Erythroblast (primary cell): ENCODE data around the gene FASN.
"Not testable (repeated sequence)": the region's sequence is repeated elsewhere in the genome, so short reads cannot be mapped to it uniquely, and the experiment has no call there.

Experiments used
- GATA1 ChIP-seq: IDR thresholded peaks from 2 replicates; pipeline ENCODE4 v1.6.1; 2011; ENCODE audit warnings: low read depth, mild to moderate bottlenecking, control low read depth, low read length, moderate library complexity
- POLR2A ChIP-seq: IDR thresholded peaks from 2 replicates; pipeline ENCODE4 v1.6.1; 2011; ENCODE audit warnings: mild to moderate bottlenecking, low read length

DNA sequence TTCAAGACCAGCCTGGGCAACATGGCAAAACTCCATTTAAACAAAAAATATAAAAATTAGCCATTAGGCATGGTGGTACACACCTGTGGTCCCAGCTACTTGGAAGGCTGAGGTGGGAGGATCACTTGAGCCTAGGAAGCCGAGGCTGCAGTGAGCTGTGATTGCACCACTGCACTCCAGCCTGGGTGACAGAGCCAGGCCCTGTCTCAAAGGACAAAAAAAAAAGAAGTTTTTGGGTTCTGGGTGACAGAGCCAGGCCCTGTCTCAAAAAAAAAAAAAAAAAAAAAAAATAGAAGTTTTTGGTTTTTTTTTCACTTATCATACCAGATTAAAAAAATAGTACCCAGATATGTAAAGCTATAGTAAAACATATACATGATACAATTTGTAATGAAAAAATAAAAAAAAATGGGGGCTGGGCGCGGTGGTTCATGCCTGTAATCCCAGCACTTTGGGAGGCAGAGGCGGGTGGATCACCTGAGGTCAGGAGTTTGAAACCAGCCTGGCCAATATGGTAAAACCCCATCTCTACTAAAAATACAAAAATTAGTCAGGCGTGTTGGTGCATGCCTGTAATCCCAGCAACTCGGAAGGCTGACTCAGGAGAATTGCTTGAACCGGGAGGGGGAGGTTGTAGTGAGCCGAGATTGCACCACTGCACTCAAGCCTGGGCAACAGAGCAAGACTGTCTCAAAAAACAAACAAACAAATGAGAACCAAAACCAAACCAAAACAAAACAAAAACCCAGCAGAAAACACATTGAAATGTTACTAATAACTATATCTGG is 35.3 kb upstream of the FASN start:
- not testable (repeated sequence) for TF ChIP-seq POLR2A, GATA1
